GM21528 (cell line): ENCODE measurements around the gene PTPN3.

Experiments
- ATAC-seq: cut with Tn5 transposase; IDR thresholded peaks from one replicate; pipeline ENCODE4 v1.9.1; 2021; ENCODE audit warnings: mild to moderate bottlenecking, moderate library complexity; ENCODE audit not compliant: unreplicated experiment, low FRiP score

Gene PTPN3

GRCh38 chr9:109478051-109478563 lies 20.0 kb downstream of the PTPN3 start:
- ATAC-seq, result no peak

GRCh38 chr9:109477258-109478050 lies 20.7 kb downstream of the PTPN3 start:
- peak; percentile 80 for ATAC-seq

- ATAC-seq, result no peak
Measured at GRCh38 chr9:109476642-109477257, 21.4 kb downstream of the PTPN3 start.

- ATAC-seq, result no peak
Measured at GRCh38 chr9:109475526-109475925, 22.6 kb downstream of the PTPN3 start.

- ATAC-seq, result no peak
Measured at GRCh38 chr9:109474944-109475343, 23.2 kb downstream of the PTPN3 start.

GRCh38 chr9:109474170-109474569 lies 23.9 kb downstream of the PTPN3 start:
- no peak for ATAC-seq

GRCh38 chr9:109473329-109473728 lies 24.8 kb downstream of the PTPN3 start:
- ATAC-seq, result no peak

- no peak for ATAC-seq
Measured at GRCh38 chr9:109471475-109472393, 26.4 kb downstream of the PTPN3 start.

- peak; percentile 93 for ATAC-seq
Measured at GRCh38 chr9:109469646-109470358, 28.3 kb downstream of the PTPN3 start.

- ATAC-seq, result no peak
Measured at GRCh38 chr9:109468927-109469326, 29.2 kb downstream of the PTPN3 start.

- ATAC-seq, result no peak
Measured at GRCh38 chr9:109467936-109468335, 30.2 kb downstream of the PTPN3 start.

GRCh38 chr9:109466623-109467590 lies 31.2 kb downstream of the PTPN3 start:
- ATAC-seq, result no peak

- no peak for ATAC-seq
Measured at GRCh38 chr9:109463924-109464625, 34.0 kb downstream of the PTPN3 start.

GRCh38 chr9:109460576-109460975 lies 37.5 kb downstream of the PTPN3 start:
- ATAC-seq, result no peak

- no peak for ATAC-seq
Measured at GRCh38 chr9:109459423-109459822, 38.7 kb downstream of the PTPN3 start.

GRCh38 chr9:109458453-109459211 lies 39.5 kb downstream of the PTPN3 start:
- no peak for ATAC-seq

GRCh38 chr9:109456811-109457210 lies 41.3 kb downstream of the PTPN3 start:
- ATAC-seq, result no peak

- ATAC-seq, result no peak
Measured at GRCh38 chr9:109455861-109456260, 42.2 kb downstream of the PTPN3 start.
